DOHH2 (cell line): ENCODE measurements around the gene GKN1.

ENCODE experiments used
- H3F3A ChIP-seq: fragments of 200-600 bp; sonication (generic), shearing (Covaris generic); 2 replicates; pipeline ENCODE4 v1.6.0; 2016; ENCODE audit warnings: antibody characterized with exemption, mild to moderate bottlenecking; ENCODE audit not compliant: control insufficient read depth, insufficient read depth
- H3K27ac ChIP-seq: fragments of 200-600 bp; sonication (generic); 2 replicates; pipeline ENCODE4 v1.5.1; 2014; ENCODE audit warnings: low read depth, mild to moderate bottlenecking, low read length, moderate library complexity
- H3K27me3 ChIP-seq: fragments of 200-600 bp; sonication (generic); 2 replicates; pipeline ENCODE4 v1.6.1; 2014; ENCODE audit warnings: mild to moderate bottlenecking, low read length, mixed read lengths; ENCODE audit not compliant: control insufficient read depth
- H3K36me3 ChIP-seq: fragments of 200-600 bp; sonication (generic); 2 replicates; pipeline ENCODE4 v1.6.1; 2014; ENCODE audit warnings: mild to moderate bottlenecking, low read length, moderate library complexity, mixed read lengths; ENCODE audit not compliant: control insufficient read depth
- H3K4me1 ChIP-seq: fragments of 200-600 bp; sonication (generic); 2 replicates; pipeline ENCODE4 v1.6.1; 2014; ENCODE audit warnings: mild to moderate bottlenecking, low read length, mixed read lengths; ENCODE audit not compliant: control insufficient read depth
- H3K4me2 ChIP-seq: fragments of 200-600 bp; sonication (generic); 2 replicates; pipeline ENCODE4 v1.6.0; 2014; ENCODE audit warnings: mild to moderate bottlenecking, low read length, moderate library complexity
- H3K4me3 ChIP-seq: fragments of 200-600 bp; sonication (generic); 2 replicates; pipeline ENCODE4 v1.5.1; 2014; ENCODE audit warnings: mild to moderate bottlenecking, low read length, mixed read lengths
- H3K79me2 ChIP-seq: fragments of 200-600 bp; sonication (generic); 2 replicates; pipeline ENCODE4 v1.6.1; 2014; ENCODE audit warnings: mild to moderate bottlenecking, low read length, mixed read lengths; ENCODE audit not compliant: control insufficient read depth
- H3K9me2 ChIP-seq: fragments of 200-600 bp; sonication (generic); replicated peaks from 2 replicates; pipeline ENCODE4 v1.6.1; 2014; ENCODE audit warnings: mild to moderate bottlenecking, low read length, mixed read lengths; ENCODE audit not compliant: control insufficient read depth
- H3K9me3 ChIP-seq: fragments of 200-600 bp; sonication (generic); 2 replicates; pipeline ENCODE4 v1.6.1; 2014; ENCODE audit warnings: antibody characterized with exemption, low read length, mixed read lengths; ENCODE audit not compliant: control insufficient read depth, insufficient read depth
- H4K20me1 ChIP-seq: fragments of 200-600 bp; sonication (generic); 2 replicates; pipeline ENCODE4 v1.6.0; 2014; ENCODE audit warnings: low read depth, mild to moderate bottlenecking, antibody characterized with exemption, low read length, moderate library complexity; ENCODE audit not compliant: control insufficient read depth, insufficient read depth
- CTCF ChIP-seq: fragments of 200-600 bp; sonication (generic); IDR thresholded peaks from one replicate; pipeline ENCODE4 v1.5.1; 2014; ENCODE audit warnings: antibody characterized with exemption, mild to moderate bottlenecking, low read depth, low read length; ENCODE audit not compliant: poor library complexity, severe bottlenecking
- EZH2phosphoT487 ChIP-seq: fragments of 200-600 bp; sonication (generic); IDR thresholded peaks from 2 replicates; pipeline ENCODE4 v1.6.1; 2017; ENCODE audit warnings: borderline replicate concordance, mild to moderate bottlenecking, antibody characterized with exemption, low read length, moderate library complexity, mixed read lengths

The GKN1 gene

GRCh38 chr2:69001879-69002278 is 27.4 kb downstream of the GKN1 start:
- no peak overlapping the region for H3K27ac ChIP-seq

GRCh38 chr2:69003731-69004130 is 29.3 kb downstream of the GKN1 start:
- H4K20me1 ChIP-seq = no peaks in the 10 kb centered on the region
- H3K4me3 ChIP-seq = no peak overlapping the region
- H3K9me2 ChIP-seq = no peaks in the 10 kb centered on the region
- TF ChIP-seq EZH2phosphoT487 = no peak
- no peaks in the 10 kb centered on the region for H3K79me2 ChIP-seq
- no peaks in the 10 kb centered on the region for H3K36me3 ChIP-seq
- no peaks in the 10 kb centered on the region for H3K4me1 ChIP-seq
- 0 out of 2 replicates have a peak, but pooled peaks cover 4% of the 10 kb centered on the region for H3K27me3 ChIP-seq
- no peaks in the 10 kb centered on the region; the same call in 1 of the 2 replicates for H3K9me3 ChIP-seq
- H3F3A ChIP-seq = no peaks in the 10 kb centered on the region
- H3K4me2 ChIP-seq = no peak overlapping the region
- H3K27ac ChIP-seq = no peak overlapping the region

More at GRCh38 chr2:69001879-69002278, 27.4 kb downstream of the GKN1 start:
- Histone ChIP-seq H3K4me3 (no peak overlapping the region), H3K79me2 (no peaks in the 10 kb centered on the region), H3F3A (no peaks in the 10 kb centered on the region), H3K36me3 (no peaks in the 10 kb centered on the region), H3K4me1 (no peaks in the 10 kb centered on the region), H4K20me1 (no peaks in the 10 kb centered on the region), H3K27me3 (no peaks in the 10 kb centered on the region), H3K9me3 (no peaks in the 10 kb centered on the region; the same call in 1 of the 2 replicates), H3K4me2 (no peak overlapping the region), H3K9me2 (no peaks in the 10 kb centered on the region)
- no peak for TF ChIP-seq CTCF
- TF ChIP-seq EZH2phosphoT487 = no peak

- H3K4me1 ChIP-seq = no peaks in the 10 kb centered on the region
Measured at GRCh38 chr2:69007169-69007568, 32.7 kb downstream of the GKN1 start.

More at GRCh38 chr2:69007169-69007568, 32.7 kb downstream of the GKN1 start:
- H3K4me2 ChIP-seq = no peak overlapping the region
- no peak overlapping the region for H3K4me3 ChIP-seq
- no peak overlapping the region for H3K27ac ChIP-seq
- H3K27me3 ChIP-seq = peaks cover 15% of the 10 kb centered on the region
- H3K9me2 ChIP-seq = no peaks in the 10 kb centered on the region
- no peaks in the 10 kb centered on the region for H3F3A ChIP-seq
- no peaks in the 10 kb centered on the region for H3K79me2 ChIP-seq
- H3K36me3 ChIP-seq = no peaks in the 10 kb centered on the region
- no peaks in the 10 kb centered on the region; the same call in 1 of the 2 replicates for H3K9me3 ChIP-seq
- TF ChIP-seq CTCF (no peak), EZH2phosphoT487 (no peak)
- no peaks in the 10 kb centered on the region for H4K20me1 ChIP-seq
